ENCODE data around the gene XPO6.

- no peak for TF ChIP-seq EZH2 (IDR thresholded peaks at IDR 0.05; ENCODE audit: low read length)
- TF ChIP-seq CTCF (optimal IDR thresholded peaks at IDR 0.05 in 1 of 3, IDR thresholded peaks at IDR 0.05 in 1 of 3, conservative IDR thresholded peaks at IDR 0.05 in 1 of 3; ENCODE audit: extremely low read depth in 1 of 3, insufficient read depth in 2 of 3, low read length in 3 of 3) = no peak
Observed at GRCh38 chr16:28171816-28172215, 39.9 kb downstream of the XPO6 start.
